Transverse colon (tissue), 4 donors: ENCODE measurements around the gene KIF5A. TPM values are rescaled to one million over a fixed set of nuclear protein-coding genes. Genes with fewer than 3 reads are reported as not detected.
A peak's percentile ranks its signal among the peaks of the same experiment; 100 is the strongest.

Source experiments
- DNase-seq: peaks from one replicate; pipeline ENCODE4 v3.0.0-alpha.2; 2019
- H3K27ac ChIP-seq, 4 donors: fragments of 200-600 bp; sonication (generic); 2 replicates each; pipeline ENCODE4 v1.5.1; 2016 to 2018; ENCODE audit warnings: inconsistent platforms in 4 of 4
- H3K27me3 ChIP-seq: fragments of 200-600 bp; sonication (generic); 2 replicates; pipeline ENCODE4 v1.5.1; 2017; ENCODE audit warnings: inconsistent platforms
- H3K36me3 ChIP-seq, 4 donors: fragments of 200-600 bp; sonication (generic); 2 replicates each; pipeline ENCODE4 v1.5.1; 2017 to 2019; ENCODE audit warnings: inconsistent platforms in 4 of 4
- H3K4me1 ChIP-seq, 4 donors: fragments of 200-600 bp; sonication (generic); 2 replicates each; pipeline ENCODE4 v1.5.1; 2017 to 2020; ENCODE audit warnings: inconsistent platforms in 4 of 4
- H3K4me3 ChIP-seq, 4 donors: fragments of 200-600 bp; sonication (generic); 1 replicate in 1 of 4; 2 replicates in 3 of 4; pipeline versions ENCODE4 v1.5.1 to v1.6.1; 2017 to 2019; ENCODE audit warnings: inconsistent platforms in 4 of 4
- H3K9me3 ChIP-seq, 2 donors: fragments of 200-600 bp; sonication (generic); 2 replicates each; pipeline ENCODE4 v1.5.1; 2017 to 2019; ENCODE audit warnings: inconsistent platforms in 2 of 2
- CTCF ChIP-seq, 5 experiments: fragments of 200-600 bp in 3 of 5; fragments of 450-650 bp in 2 of 5; sonication (generic) in 3 of 5; IDR thresholded peaks; 1 replicate in 2 of 5; 2 replicates in 3 of 5; pipeline ENCODE4 v1.5.1; 2016 to 2017; ENCODE audit warnings: antibody characterized with exemption in 5 of 5, inconsistent platforms in 3 of 5, mild to moderate bottlenecking in 2 of 5, moderate library complexity in 1 of 5
- EP300 ChIP-seq: sonication (generic); formaldehyde crosslinking; IDR thresholded peaks from one replicate; pipeline ENCODE4 v1.6.1; 2017; ENCODE audit warnings: antibody characterized with exemption, low read depth
- POLR2A ChIP-seq: fragments of 450-650 bp; IDR thresholded peaks from one replicate; pipeline ENCODE4 v1.6.1; 2016; ENCODE audit warnings: antibody characterized with exemption, mild to moderate bottlenecking, moderate library complexity
- POLR2AphosphoS5 ChIP-seq, 3 donors: sonication (generic); formaldehyde crosslinking; IDR thresholded peaks; one replicate each; pipeline ENCODE4 v1.6.1; 2016; ENCODE audit warnings: antibody characterized with exemption in 3 of 3
- WGBS, 2 donors: methylation state at CpG; one replicate each; pipeline ENCODE4 v1.1.5; 2018; ENCODE audit warnings: low coverage in 1 of 2; 5-methylcytosine and 5-hydroxymethylcytosine counted together
- in situ Hi-C, 4 donors: fragments of 200-750 bp; cut with MboI; loops; one replicate each; pipeline versions ENCODE4 v1.15.0 to v1.15.1; 2017; ENCODE audit warnings: low sequenced_read_pairs in 3 of 4, low pct_ligation_motif_present in 1 of 4, low pct_unique_long_range_greater_than_20kb in 1 of 4
- intact Hi-C: fragments of 100-400 bp; cut with DNase I; formaldehyde crosslinking; loops from one replicate; pipeline ENCODE4 v1.15.1; 2023; ENCODE audit warnings: low total_unique reads
- total RNA-seq, 4 donors: library from RNA; depleted of rRNA; stranded (reverse); fragments of >200 nt; gene quantifications; one replicate each; pipeline ENCODE4 v1.1.0, GENCODE V29; 2016

Gene KIF5A
- total RNA-seq, 4 donors from 2014 or later = 1.3 to 6.2 (median 1.6) TPM

GRCh38 chr12:57541717-57542116 is 8.1 kb upstream of the KIF5A start:
- no peak overlapping the region for H3K4me3 ChIP-seq
- no peaks in the 10 kb centered on the region for H3K27me3 ChIP-seq
- H3K9me3 ChIP-seq = no peaks in the 10 kb centered on the region
- WGBS, 2 donors = 44 to 60% methylated on average over 1 to 2 of the region's 2 CpGs
- no peak for DNase-seq
- peak overlapping the region; percentile 60 to 69 (median 62) for H3K27ac ChIP-seq
- intact Hi-C loops (no loop called here), in situ Hi-C loops (no loop called here)
- no peaks in the 10 kb centered on the region for H3K36me3 ChIP-seq
- TF ChIP-seq EP300 (no peak), POLR2AphosphoS5 (IDR thresholded peaks at IDR 0.05) (no peak), CTCF (IDR thresholded peaks at IDR 0.05) (no peak), POLR2A (no peak)
- H3K4me1 ChIP-seq = peaks cover 7 to 46% (median 30%) of the 10 kb centered on the region in 4 donors

GRCh38 chr12:57543581-57543980 is 6.3 kb upstream of the KIF5A start:
- H3K27ac ChIP-seq = no peak overlapping the region
- H3K4me3 ChIP-seq = no peak overlapping the region
- H3K36me3 ChIP-seq = no peaks in the 10 kb centered on the region
- TF ChIP-seq POLR2A (no peak), EP300 (no peak), POLR2AphosphoS5 (IDR thresholded peaks at IDR 0.05) (no peak), CTCF (IDR thresholded peaks at IDR 0.05) (no peak)
- peaks cover 7 to 50% (median 32%) of the 10 kb centered on the region in 4 donors for H3K4me1 ChIP-seq
- H3K27me3 ChIP-seq = peaks cover 10% of the 10 kb centered on the region
- WGBS, 2 donors = 77% methylated on average over 2 of the region's 2 CpGs; no CpG with 5 or more reads in 1 of the 2 donors
- H3K9me3 ChIP-seq = no peaks in the 10 kb centered on the region
- intact Hi-C loops (no loop called here), in situ Hi-C loops (no loop called here)
- no peak for DNase-seq

- Histone ChIP-seq H3K36me3 (no peaks in the 10 kb centered on the region), H3K27ac (peak overlapping the region; percentile 90 to 97 (median 93)), H3K27me3 (peaks cover 32% of the 10 kb centered on the region), H3K4me1 (peaks cover 7 to 56% (median 39%) of the 10 kb centered on the region in 4 donors), H3K9me3 (no peaks in the 10 kb centered on the region), H3K4me3 (peak overlapping the region; percentile 80 to 94 (median 92))
- intact Hi-C loops (no loop called here), in situ Hi-C loops (no loop called here)
- 69% methylated on average over 15 of the region's 15 CpGs; no CpG with 5 or more reads in 1 of the 2 donors for WGBS, 2 donors
- no peak for TF ChIP-seq EP300
- no peak for TF ChIP-seq POLR2A
- TF ChIP-seq POLR2AphosphoS5 (IDR thresholded peaks at IDR 0.05) = no peak
- no peak for TF ChIP-seq CTCF (IDR thresholded peaks at IDR 0.05)
- peak; percentile 30 for DNase-seq
Measured at GRCh38 chr12:57545809-57546437, 3.9 kb upstream of the KIF5A start.

- no peaks in the 10 kb centered on the region for H3K9me3 ChIP-seq
- peak; percentile 65 for TF ChIP-seq POLR2A
- peak in 3 of 5 experiments; percentile 13 to 37 (median 25) for TF ChIP-seq CTCF (IDR thresholded peaks at IDR 0.05)
- peak in 2 of 3 donors; percentile 71 to 75 for TF ChIP-seq POLR2AphosphoS5 (IDR thresholded peaks at IDR 0.05)
- TF ChIP-seq EP300 = no peak
- peaks cover 32% of the 10 kb centered on the region for H3K27me3 ChIP-seq
- DNase-seq = peak; percentile 97
- in situ Hi-C loops (no loop called here), intact Hi-C loops (no loop called here)
- H3K27ac ChIP-seq = peak within 1 kb of the TSS; percentile 90 to 97 (median 93)
- WGBS, 2 donors = 1% methylated on average over 40 of the region's 56 CpGs; no CpG with 5 or more reads in 1 of the 2 donors
- peak within 1 kb of the TSS; percentile 80 to 94 (median 92) for H3K4me3 ChIP-seq
- peaks cover 7 to 49% (median 32%) of the 10 kb centered on the region in 4 donors for H3K4me1 ChIP-seq
- H3K36me3 ChIP-seq = no peaks in the 10 kb centered on the region
Measured at GRCh38 chr12:57546438-57547287, 3.2 kb upstream of the KIF5A start, which contains the start of gene DCTN2. Gene DCTN2, minus strand, starts transcription at chr12:57547192. Its CDS starts 129 bp downstream, at chr12:57547063.
